ENCODE measurements around the gene POU3F1.

POU3F1 gene

GRCh38 chr1:38072858-38073257, 26.3 kb upstream of the POU3F1 start:
- no peak overlapping the region for H3K4me3 ChIP-seq (replicated peaks; ENCODE audit: insufficient read depth, low read length)
- peaks cover 6% of the 10 kb centered on the region for H3K27me3 ChIP-seq (ENCODE audit: insufficient read depth, poor library complexity, severe bottlenecking)
- no peak for TF ChIP-seq REST (IDR thresholded peaks at IDR 0.05; ENCODE audit: insufficient replicate concordance, low read depth)
- DNase-seq (ENCODE audit: low read depth in 1 of 2, low spot score in 1 of 2) = no peak
- H3K27ac ChIP-seq (replicated peaks) = no peak overlapping the region

- H3K4me3 ChIP-seq (replicated peaks; ENCODE audit: insufficient read depth, low read length) = no peak overlapping the region
- H3K27ac ChIP-seq (replicated peaks) = no peak overlapping the region
- TF ChIP-seq CTCF (IDR thresholded peaks at IDR 0.05; ENCODE audit: insufficient read depth, low read length) (peak; percentile 32), POLR2AphosphoS5 (IDR thresholded peaks at IDR 0.05; ENCODE audit: low read depth) (no peak)
- H3K27me3 ChIP-seq (ENCODE audit: insufficient read depth, poor library complexity, severe bottlenecking) = peaks cover 8% of the 10 kb centered on the region
- no peak for DNase-seq (ENCODE audit: low read depth in 1 of 2, low spot score in 1 of 2)
These were observed 25.0 kb upstream of the POU3F1 start for GRCh38 chr1:38071312-38072256.

- Histone ChIP-seq H3K4me3 (replicated peaks; ENCODE audit: insufficient read depth, low read length) (no peak overlapping the region), H3K27me3 (ENCODE audit: insufficient read depth, poor library complexity, severe bottlenecking) (peaks cover 5% of the 10 kb centered on the region), H3K27ac (replicated peaks) (no peak overlapping the region)
- DNase-seq (ENCODE audit: low read depth in 1 of 2, low spot score in 1 of 2) = no peak
- TF ChIP-seq SPI1 (IDR thresholded peaks at IDR 0.05; ENCODE audit: borderline replicate concordance, low read depth) (no peak), POLR2AphosphoS5 (IDR thresholded peaks at IDR 0.05; ENCODE audit: low read depth) (no peak), GABPA (IDR thresholded peaks at IDR 0.05; ENCODE audit: low read depth) (no peak), REST (IDR thresholded peaks at IDR 0.05; ENCODE audit: insufficient replicate concordance, low read depth) (no peak), CTCF (IDR thresholded peaks at IDR 0.05; ENCODE audit: insufficient read depth, low read length) (no peak)
These were observed 22.4 kb upstream of the POU3F1 start for GRCh38 chr1:38068980-38069340.

- Histone ChIP-seq H3K4me3 (replicated peaks; ENCODE audit: insufficient read depth, low read length) (no peak overlapping the region), H3K27ac (replicated peaks) (no peak overlapping the region), H3K27me3 (ENCODE audit: insufficient read depth, poor library complexity, severe bottlenecking) (peaks cover 5% of the 10 kb centered on the region)
- TF ChIP-seq CTCF (IDR thresholded peaks at IDR 0.05; ENCODE audit: insufficient read depth, low read length) (no peak), GABPA (IDR thresholded peaks at IDR 0.05; ENCODE audit: low read depth) (no peak), POLR2AphosphoS5 (IDR thresholded peaks at IDR 0.05; ENCODE audit: low read depth) (no peak), SPI1 (IDR thresholded peaks at IDR 0.05; ENCODE audit: borderline replicate concordance, low read depth) (no peak), REST (IDR thresholded peaks at IDR 0.05; ENCODE audit: insufficient replicate concordance, low read depth) (no peak)
- DNase-seq (ENCODE audit: low read depth in 1 of 2, low spot score in 1 of 2) = no peak
These were observed 21.8 kb upstream of the POU3F1 start for GRCh38 chr1:38068220-38068979.
